ENCODE data around the gene SOCS2.

- TF ChIP-seq CTCF (IDR thresholded peaks at IDR 0.05; ENCODE audit: low read depth, low read length) (no peak), EZH2phosphoT487 (IDR thresholded peaks at IDR 0.05; ENCODE audit: low read depth) (no peak)
These were observed 11.3 kb downstream of the SOCS2 start for GRCh38 chr12:93583627-93584392.
